ENCODE data around the gene OR4F15.

DNA sequence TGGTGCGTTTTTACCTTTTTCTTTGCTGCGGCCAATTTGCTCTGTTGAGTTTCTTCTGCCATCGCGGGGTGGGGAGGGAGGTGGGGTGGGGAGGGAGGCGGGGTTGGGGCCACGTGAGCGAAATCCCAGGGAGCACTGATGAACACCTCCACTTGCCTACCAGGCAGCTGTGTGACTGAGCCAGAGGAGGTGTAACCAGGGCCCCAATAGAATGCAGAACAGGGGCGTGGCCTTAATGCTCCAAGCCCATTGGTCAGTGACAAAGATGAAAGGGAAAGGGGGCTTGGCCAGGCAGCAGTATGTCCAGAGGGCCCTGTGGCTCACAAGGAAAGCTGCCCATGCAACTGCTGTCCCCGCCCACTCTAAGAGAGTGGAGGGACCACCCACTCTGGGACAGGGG is 30.1 kb upstream of the OR4F15 start:
- TF ChIP-seq CTCF (conservative IDR thresholded peaks at IDR 0.05 in 1 of 2, IDR thresholded peaks at IDR 0.05 in 1 of 2; ENCODE audit: low read depth in 1 of 2, low read length in 2 of 2) (no peak), EZH2 (IDR thresholded peaks at IDR 0.05; ENCODE audit: low read length, missing control alignments) (no peak)

All from fibroblast of lung (primary cell).